Measurements from ENCODE around the gene RCC1.

GRCh38 chr1:28482702-28483101 is 23.1 kb upstream of the RCC1 start:
- no peak for TF ChIP-seq EZH2phosphoT487 (IDR thresholded peaks at IDR 0.05; ENCODE audit: low read depth, severe bottlenecking, unreplicated experiment)
- no peak for TF ChIP-seq CTCF (IDR thresholded peaks at IDR 0.05; ENCODE audit: poor library complexity)
